Liver (tissue), 9 donors: Measurements from ENCODE around the gene NKD1. TPM values are rescaled to one million over a fixed set of nuclear protein-coding genes. Genes with fewer than 3 reads are reported as not detected.

Experiments used
- DNase-seq: peaks from one replicate; pipeline ENCODE4 v3.0.0-alpha.2; 2017; ENCODE audit warnings: low spot score
- H3K27ac ChIP-seq, 2 donors: one replicate each; pipeline ENCODE4 v1.7.0; 2013; ENCODE audit warnings: inconsistent platforms in 2 of 2, low read length in 2 of 2, control low read depth in 1 of 2, low read depth in 1 of 2, mild to moderate bottlenecking in 1 of 2
- H3K27me3 ChIP-seq, 4 donors: one replicate each; pipeline versions ENCODE4 v1.6.1 to v1.7.0; 2013; ENCODE audit warnings: low read length in 3 of 4, inconsistent platforms in 1 of 4, mild to moderate bottlenecking in 1 of 4, moderate library complexity in 1 of 4; ENCODE audit not compliant: control insufficient read depth in 4 of 4, insufficient read depth in 4 of 4
- H3K36me3 ChIP-seq, 4 donors: one replicate each; pipeline versions ENCODE4 v1.6.1 to v1.7.0; 2013; ENCODE audit warnings: low read length in 3 of 4, mild to moderate bottlenecking in 3 of 4, low read depth in 1 of 4, moderate library complexity in 1 of 4; ENCODE audit not compliant: control insufficient read depth in 4 of 4, insufficient read depth in 3 of 4
- H3K4me1 ChIP-seq, 4 donors: one replicate each; pipeline versions ENCODE4 v1.6.1 to v1.7.0; 2013; ENCODE audit warnings: low read length in 3 of 4, mild to moderate bottlenecking in 3 of 4, moderate library complexity in 1 of 4; ENCODE audit not compliant: control insufficient read depth in 4 of 4, insufficient read depth in 4 of 4
- H3K4me3 ChIP-seq, 3 donors: one replicate each; pipeline versions ENCODE4 v1.6.1 to v1.7.0; 2013; ENCODE audit warnings: low read length in 3 of 3, control low read depth in 1 of 3, low read depth in 1 of 3, mild to moderate bottlenecking in 1 of 3
- H3K9ac ChIP-seq, 2 donors: one replicate each; pipeline ENCODE4 v1.7.0; 2013; ENCODE audit warnings: low read length in 2 of 2, mild to moderate bottlenecking in 2 of 2, moderate library complexity in 2 of 2, control low read depth in 1 of 2, low read depth in 1 of 2
- H3K9me3 ChIP-seq, 4 donors: one replicate each; pipeline versions ENCODE4 v1.6.1 to v1.7.0; 2013; ENCODE audit warnings: low read length in 3 of 4; ENCODE audit not compliant: control insufficient read depth in 4 of 4
- ATF3 ChIP-seq: IDR thresholded peaks from 2 replicates; pipeline ENCODE4 v1.6.1; 2016; ENCODE audit warnings: antibody characterized with exemption
- CTCF ChIP-seq: fragments of 150-350 bp; IDR thresholded peaks from 2 replicates; pipeline ENCODE4 v1.5.1; 2017; ENCODE audit warnings: improper control_type of control experiment, low read depth, low read length; ENCODE audit not compliant: missing input control
- EGR1 ChIP-seq, 2 donors: IDR thresholded peaks; 2 replicates each; pipeline ENCODE4 v1.6.1; 2016 to 2018; ENCODE audit warnings: antibody characterized with exemption in 2 of 2, low read depth in 2 of 2
- FOXA1 ChIP-seq: IDR thresholded peaks from 2 replicates; pipeline ENCODE4 v1.6.1; 2016; ENCODE audit warnings: antibody characterized with exemption
- FOXA2 ChIP-seq: IDR thresholded peaks from 2 replicates; pipeline ENCODE4 v1.6.1; 2016; ENCODE audit warnings: antibody characterized with exemption
- GABPA ChIP-seq, 2 donors: IDR thresholded peaks in 1 of 2; conservative IDR thresholded peaks in 1 of 2; 2 replicates each; pipeline ENCODE4 v1.6.1; 2016; ENCODE audit warnings: antibody characterized with exemption in 2 of 2, mild to moderate bottlenecking in 1 of 2, moderate library complexity in 1 of 2
- HNF4A ChIP-seq, 2 donors: conservative IDR thresholded peaks; 2 replicates each; pipeline ENCODE4 v1.6.1; 2016; ENCODE audit warnings: antibody characterized with exemption in 2 of 2, mild to moderate bottlenecking in 2 of 2
- HNF4G ChIP-seq: IDR thresholded peaks from 2 replicates; pipeline ENCODE4 v1.6.1; 2016; ENCODE audit warnings: antibody characterized with exemption
- MAX ChIP-seq: IDR thresholded peaks from 2 replicates; pipeline ENCODE4 v1.6.1; 2016; ENCODE audit warnings: antibody characterized with exemption
- NR2F2 ChIP-seq: IDR thresholded peaks from 2 replicates; pipeline ENCODE4 v1.6.1; 2016; ENCODE audit warnings: antibody characterized with exemption
- RAD21 ChIP-seq, 2 donors: IDR thresholded peaks; 2 replicates each; pipeline ENCODE4 v1.6.1; 2016; ENCODE audit warnings: antibody characterized with exemption in 2 of 2, mild to moderate bottlenecking in 2 of 2
- REST ChIP-seq: IDR thresholded peaks from 2 replicates; pipeline ENCODE4 v1.6.1; 2016; ENCODE audit warnings: antibody characterized with exemption, mild to moderate bottlenecking
- SP1 ChIP-seq: IDR thresholded peaks from 2 replicates; pipeline ENCODE4 v1.6.1; 2018; ENCODE audit warnings: antibody characterized with exemption, mild to moderate bottlenecking
- TAF1 ChIP-seq: conservative IDR thresholded peaks from 2 replicates; pipeline ENCODE4 v1.6.1; 2016; ENCODE audit warnings: antibody characterized with exemption, mild to moderate bottlenecking
- YY1 ChIP-seq: IDR thresholded peaks from 2 replicates; pipeline ENCODE4 v1.6.1; 2016; ENCODE audit warnings: antibody characterized with exemption, mild to moderate bottlenecking
- ZBTB33 ChIP-seq: IDR thresholded peaks from 2 replicates; pipeline ENCODE4 v1.6.1; 2016; ENCODE audit warnings: antibody characterized with exemption
- WGBS: extraction: QIAGEN DNeasy Blood & Tissue Kit; methylation state at CpG from one replicate; pipeline ENCODE4 v1.1.7; 2013; 5-methylcytosine and 5-hydroxymethylcytosine counted together
- polyA plus RNA-seq, 2 donors: library from polyadenylated mRNA; stranded (reverse) in 1 of 2; unstranded in 1 of 2; fragments of 200-250 nt in 1 of 2; fragments of >200 nt in 1 of 2; fragmentation: Nextera tagmentation in 1 of 2; extraction: Ambion mirVana in 1 of 2; gene quantifications; one replicate each; pipeline versions ENCODE4 v1.2.1 to v1.2.3, GENCODE V29; 2013 to 2015
- total RNA-seq, 2 donors: library from RNA; depleted of rRNA; stranded (reverse); fragments of >200 nt; gene quantifications; one replicate each; pipeline ENCODE4 v1.2.3, GENCODE V29; 2014
- donor health status: healthy.
- donor health status: healthy.
- donor health status: healthy.
- donor health status: healthy.
- donor health status: healthy.

NKD1 gene
- total and polyA plus RNA-seq, 4 donors = 0.28 to 3.5 (median 0.85) TPM

- Histone ChIP-seq H3K9ac (no peak overlapping the region), H3K4me1 (peaks cover 4 to 19% (median 6%) of the 10 kb centered on the region in 4 donors), H3K27me3 (no peaks in the 10 kb centered on the region), H3K9me3 (peaks cover 0 to 1% (median under 1%) of the 10 kb centered on the region in 4 donors), H3K36me3 (no peaks in the 10 kb centered on the region), H3K4me3 (no peak overlapping the region), H3K27ac (no peak overlapping the region)
- TF ChIP-seq SP1 (no peak), YY1 (no peak), HNF4A (conservative IDR thresholded peaks at IDR 0.05) (no peak), GABPA (IDR thresholded peaks at IDR 0.05 in 1 of 2, conservative IDR thresholded peaks at IDR 0.05 in 1 of 2) (no peak), ZBTB33 (no peak), NR2F2 (no peak), MAX (no peak), FOXA2 (no peak), FOXA1 (no peak), HNF4G (no peak)
- DNase-seq = no peak
- WGBS = 94% methylated on average over 10 of the region's 10 CpGs
Measured at GRCh38 chr16:50534556-50534955, 13.6 kb upstream of the NKD1 start.

GRCh38 chr16:50534958-50535357, 13.2 kb upstream of the NKD1 start:
- H3K36me3 ChIP-seq = no peaks in the 10 kb centered on the region

More at GRCh38 chr16:50534958-50535357, 13.2 kb upstream of the NKD1 start:
- no peak overlapping the region for H3K27ac ChIP-seq
- 94% methylated on average over 2 of the region's 2 CpGs for WGBS
- no peaks in the 10 kb centered on the region for H3K27me3 ChIP-seq
- H3K4me1 ChIP-seq = peaks cover 4 to 19% (median 6%) of the 10 kb centered on the region in 4 donors
- no peaks in the 10 kb centered on the region for H3K9me3 ChIP-seq
- TF ChIP-seq NR2F2 (no peak), GABPA (IDR thresholded peaks at IDR 0.05 in 1 of 2, conservative IDR thresholded peaks at IDR 0.05 in 1 of 2) (no peak), EGR1 (IDR thresholded peaks at IDR 0.05; ENCODE audit: low read depth in 2 of 2) (no peak), ATF3 (no peak), RAD21 (IDR thresholded peaks at IDR 0.05) (no peak), REST (no peak), TAF1 (no peak), YY1 (no peak), FOXA1 (no peak), HNF4A (conservative IDR thresholded peaks at IDR 0.05) (no peak), CTCF (no peak)
- DNase-seq = no peak
- no peak overlapping the region for H3K9ac ChIP-seq
- no peak overlapping the region for H3K4me3 ChIP-seq
